ENCODE data around the gene GRM4. TPM values are rescaled to one million over a fixed set of nuclear protein-coding genes. Genes with fewer than 3 reads are reported as not detected.

GRM4 gene
- total and polyA plus RNA-seq, 9 of the 15 experiments (the other 6 are each of a cell fraction or from before 2014, with no cell fraction given) = 0.18 TPM; not detected in 8

GRCh38 chr6:33983721-33984465, 162.0 kb downstream of the GRM4 start:
- WGBS (ENCODE audit: insufficient coverage, low coverage, missing lambda C conversion rate) = 5% methylated on average over 8 of the region's 8 CpGs
- ATAC-seq = no peak; the same call in 2 of the 3 replicates
- DNase-seq (ENCODE audit: extremely low read depth in 1 of 4, low spot score in 3 of 4) = no peak
- peaks cover 25 to 81% of the 10 kb centered on the region in 2 experiments; a peak in 4 of 5 replicates for H3K27me3 ChIP-seq (ENCODE audit: control insufficient read depth in 2 of 2, insufficient read depth in 2 of 2, low read length in 2 of 2)
- BruUV-seq (replicated peaks) = no TSS peak
- no peak for FAIRE-seq
- H3K4me3 ChIP-seq = no peak overlapping the region
- no peaks in the 10 kb centered on the region for H3K79me2 ChIP-seq (ENCODE audit: control insufficient read depth, insufficient read depth, low read length)
- H3K9me1 ChIP-seq (ENCODE audit: control insufficient read depth, insufficient read depth, low read length) = no peaks in the 10 kb centered on the region
- in situ Hi-C loops (cut with MboI) (no loop called here), intact Hi-C loops (cut with micrococcal nuclease) (no loop called here)
- 0 out of 2 replicates have a peak, but pooled peaks cover 9% of the 10 kb centered on the region for H4K20me1 ChIP-seq (replicated peaks; ENCODE audit: control insufficient read depth, insufficient read depth, low read length)
- peaks cover 0 to 19% of the 10 kb centered on the region in 2 experiments; a peak in 2 of 5 replicates for H3K4me1 ChIP-seq (replicated peaks in 1 of 2; ENCODE audit: control insufficient read depth in 2 of 2, insufficient read depth in 2 of 2, low read length in 2 of 2)
- H3K27ac ChIP-seq (ENCODE audit: extremely low read depth, low read depth, low read length) = no peak overlapping the region
- H3K36me3 ChIP-seq (ENCODE audit: control insufficient read depth, insufficient read depth, low read length) = no peaks in the 10 kb centered on the region
- no peaks in the 10 kb centered on the region for H3K9me3 ChIP-seq (replicated peaks; ENCODE audit: control insufficient read depth, insufficient read depth, low read depth, low read length)
- no peak overlapping the region for H3K4me2 ChIP-seq (ENCODE audit: insufficient read depth, low read length)
- 0 out of 2 replicates have a peak, but pooled peaks have one; percentile 16 for TF ChIP-seq MEF2A (IDR thresholded peaks at IDR 0.05; ENCODE audit: control insufficient read depth, low read depth, low read length)
- no peak for TF ChIP-seq HSF4 (CRISPR knock-in tag; IDR thresholded peaks at IDR 0.05; ENCODE audit: borderline replicate concordance)
- TF ChIP-seq CREB5 (CRISPR knock-in tag; IDR thresholded peaks at IDR 0.05) = no peak
- TF ChIP-seq GTF2E2 (tag; IDR thresholded peaks at IDR 0.05) = no peak
- no peak for TF ChIP-seq RAD21 (CRISPR knock-in tag; conservative IDR thresholded peaks at IDR 0.05 in 1 of 2, IDR thresholded peaks at IDR 0.05 in 1 of 2)
- no peak for TF ChIP-seq ZNF75A (CRISPR knock-in tag; IDR thresholded peaks at IDR 0.05)
- 0 out of 2 replicates have a peak, but pooled peaks have one; percentile 9 for TF ChIP-seq CBFA2T3 (IDR thresholded peaks at IDR 0.05)
- peak; percentile 35; the same call in 1 of the 2 replicates for TF ChIP-seq USF1 (CRISPR knock-in tag; IDR thresholded peaks at IDR 0.05)
- no peak overlapping the region; a peak in 1 of 4 replicates for H3K9ac ChIP-seq (ENCODE audit: insufficient read depth in 1 of 2, low read depth in 2 of 2, low read length in 2 of 2)
- ChIA-PET POLR2A (interaction anchor here (0.5 to 1.6 kb wide), 3 partner anchors 8 to 166 kb away, joined by 3 read pairs; no protein-coding TSS in a partner anchor), CTCF (ENCODE audit: low intra/inter-chr PET ratio) (no interaction called here)
- H2AFZ ChIP-seq (ENCODE audit: low read depth, low read length) = no peak overlapping the region
